Transverse colon (tissue), 4 donors: Measurements from ENCODE around the gene EMC9. TPM values are rescaled to one million over a fixed set of nuclear protein-coding genes. Genes with fewer than 3 reads are reported as not detected.
A peak's percentile ranks its signal among the peaks of the same experiment; 100 is the strongest.

Experiments
- DNase-seq: peaks from one replicate; pipeline ENCODE4 v3.0.0-alpha.2; 2019
- H3K27ac ChIP-seq, 4 donors: fragments of 200-600 bp; sonication (generic); 2 replicates each; pipeline ENCODE4 v1.5.1; 2016 to 2018; ENCODE audit warnings: inconsistent platforms in 4 of 4
- H3K27me3 ChIP-seq: fragments of 200-600 bp; sonication (generic); 2 replicates; pipeline ENCODE4 v1.5.1; 2017; ENCODE audit warnings: inconsistent platforms
- H3K36me3 ChIP-seq, 4 donors: fragments of 200-600 bp; sonication (generic); 2 replicates each; pipeline ENCODE4 v1.5.1; 2017 to 2019; ENCODE audit warnings: inconsistent platforms in 4 of 4
- H3K4me1 ChIP-seq, 4 donors: fragments of 200-600 bp; sonication (generic); 2 replicates each; pipeline ENCODE4 v1.5.1; 2017 to 2020; ENCODE audit warnings: inconsistent platforms in 4 of 4
- H3K4me3 ChIP-seq, 4 donors: fragments of 200-600 bp; sonication (generic); 1 replicate in 1 of 4; 2 replicates in 3 of 4; pipeline versions ENCODE4 v1.5.1 to v1.6.1; 2017 to 2019; ENCODE audit warnings: inconsistent platforms in 4 of 4
- H3K9me3 ChIP-seq, 2 donors: fragments of 200-600 bp; sonication (generic); 2 replicates each; pipeline ENCODE4 v1.5.1; 2017 to 2019; ENCODE audit warnings: inconsistent platforms in 2 of 2
- CTCF ChIP-seq, 5 experiments: fragments of 200-600 bp in 3 of 5; fragments of 450-650 bp in 2 of 5; sonication (generic) in 3 of 5; IDR thresholded peaks; 1 replicate in 2 of 5; 2 replicates in 3 of 5; pipeline ENCODE4 v1.5.1; 2016 to 2017; ENCODE audit warnings: antibody characterized with exemption in 5 of 5, inconsistent platforms in 3 of 5, mild to moderate bottlenecking in 2 of 5, moderate library complexity in 1 of 5
- EP300 ChIP-seq: sonication (generic); formaldehyde crosslinking; IDR thresholded peaks from one replicate; pipeline ENCODE4 v1.6.1; 2017; ENCODE audit warnings: antibody characterized with exemption, low read depth
- POLR2A ChIP-seq: fragments of 450-650 bp; IDR thresholded peaks from one replicate; pipeline ENCODE4 v1.6.1; 2016; ENCODE audit warnings: antibody characterized with exemption, mild to moderate bottlenecking, moderate library complexity
- POLR2AphosphoS5 ChIP-seq, 3 donors: sonication (generic); formaldehyde crosslinking; IDR thresholded peaks; one replicate each; pipeline ENCODE4 v1.6.1; 2016; ENCODE audit warnings: antibody characterized with exemption in 3 of 3
- WGBS, 2 donors: methylation state at CpG; one replicate each; pipeline ENCODE4 v1.1.5; 2018; ENCODE audit warnings: low coverage in 1 of 2; 5-methylcytosine and 5-hydroxymethylcytosine counted together
- in situ Hi-C, 4 donors: fragments of 200-750 bp; cut with MboI; loops; one replicate each; pipeline versions ENCODE4 v1.15.0 to v1.15.1; 2017; ENCODE audit warnings: low sequenced_read_pairs in 3 of 4, low pct_ligation_motif_present in 1 of 4, low pct_unique_long_range_greater_than_20kb in 1 of 4
- intact Hi-C: fragments of 100-400 bp; cut with DNase I; formaldehyde crosslinking; loops from one replicate; pipeline ENCODE4 v1.15.1; 2023; ENCODE audit warnings: low total_unique reads
- total RNA-seq, 4 donors: library from RNA; depleted of rRNA; stranded (reverse); fragments of >200 nt; gene quantifications; one replicate each; pipeline ENCODE4 v1.1.0, GENCODE V29; 2016

EMC9 gene
- total RNA-seq, 4 donors from 2014 or later: 2.2 to 15.4 (median 12.3) TPM; not detected in 1

- TF ChIP-seq POLR2A (no peak), EP300 (no peak), POLR2AphosphoS5 (IDR thresholded peaks at IDR 0.05) (no peak), CTCF (IDR thresholded peaks at IDR 0.05) (no peak)
- in situ Hi-C loops: no loop called here
- 92 to 97% methylated on average over 6 to 15 of the region's 16 CpGs for WGBS, 2 donors
- DNase-seq: no peak
- Histone ChIP-seq H3K4me3 (no peak overlapping the region), H3K4me1 (peaks cover 3 to 17% (median 11%) of the 10 kb centered on the region in 4 donors), H3K27me3 (no peaks in the 10 kb centered on the region), H3K27ac (no peak overlapping the region), H3K9me3 (no peaks in the 10 kb centered on the region), H3K36me3 (peaks cover 0 to 3% (median 0%) of the 10 kb centered on the region in 4 donors)
- intact Hi-C loops: loop anchor here (10.0 kb wide), 1 partner anchor 84 kb away; no protein-coding TSS in a partner anchor
Measured at GRCh38 chr14:24098229-24098926, 43.0 kb downstream of the EMC9 start.

- H3K9me3 ChIP-seq: no peaks in the 10 kb centered on the region
- H3K27me3 ChIP-seq: no peaks in the 10 kb centered on the region
- H3K27ac ChIP-seq: no peak overlapping the region
- no peaks in the 10 kb centered on the region for H3K36me3 ChIP-seq
- peaks cover 4 to 33% (median 19%) of the 10 kb centered on the region in 4 donors for H3K4me1 ChIP-seq
- in situ Hi-C loops (no loop called here), intact Hi-C loops (loop anchor here (10.0 kb wide), 1 partner anchor 82 kb away; no protein-coding TSS in a partner anchor)
- 91% methylated on average over 8 of the region's 8 CpGs; no CpG with 5 or more reads in 1 of the 2 donors for WGBS, 2 donors
- H3K4me3 ChIP-seq: no peak overlapping the region
- TF ChIP-seq POLR2A: no peak
- no peak for TF ChIP-seq CTCF (IDR thresholded peaks at IDR 0.05)
- TF ChIP-seq EP300: no peak
- TF ChIP-seq POLR2AphosphoS5 (IDR thresholded peaks at IDR 0.05): no peak
- no peak for DNase-seq
Measured at GRCh38 chr14:24096545-24097181, 44.7 kb downstream of the EMC9 start.

- intact Hi-C loops: loop anchor here (10.0 kb wide), 1 partner anchor 81 kb away; no protein-coding TSS in a partner anchor
Measured at GRCh38 chr14:24095271-24096068, 45.9 kb downstream of the EMC9 start.

More at GRCh38 chr14:24095271-24096068, 45.9 kb downstream of the EMC9 start:
- Histone ChIP-seq H3K36me3 (no peaks in the 10 kb centered on the region), H3K4me1 (peaks cover 4 to 42% (median 19%) of the 10 kb centered on the region in 4 donors), H3K9me3 (no peaks in the 10 kb centered on the region), H3K27ac (peak overlapping the region; percentile 92 to 99 (median 97)), H3K27me3 (no peaks in the 10 kb centered on the region), H3K4me3 (peak overlapping the region; percentile 65 to 92 (median 82))
- in situ Hi-C loops: no loop called here
- WGBS, 2 donors: 23% methylated on average over 12 of the region's 12 CpGs; no CpG with 5 or more reads in 1 of the 2 donors
- TF ChIP-seq CTCF (IDR thresholded peaks at IDR 0.05) (no peak), EP300 (no peak), POLR2AphosphoS5 (IDR thresholded peaks at IDR 0.05) (peak; percentile 90 to 98 (median 97)), POLR2A (peak; percentile 96)
- DNase-seq: peak; percentile 92
